Neuron (in vitro differentiated cells): Measurements from ENCODE around the gene AMACR.
"Not testable (repeated sequence)": the region's sequence is repeated elsewhere in the genome, so short reads cannot be mapped to it uniquely, and the experiment has no call there.

Source experiments
- H2AFZ ChIP-seq: one replicate; pipeline ENCODE4 v1.6.1; 2013; ENCODE audit warnings: low read depth, mild to moderate bottlenecking, inconsistent platforms, low read length, moderate library complexity
- H3K27me3 ChIP-seq: one replicate; pipeline ENCODE4 v1.6.1; 2013; ENCODE audit warnings: low read length; ENCODE audit not compliant: insufficient read depth
- H3K36me3 ChIP-seq: one replicate; pipeline ENCODE4 v1.6.1; 2013; ENCODE audit warnings: low read length; ENCODE audit not compliant: insufficient read depth
- H3K4me1 ChIP-seq: one replicate; pipeline ENCODE4 v1.6.1; 2013; ENCODE audit warnings: low read length; ENCODE audit not compliant: insufficient read depth
- H3K4me3 ChIP-seq: 2 replicates; pipeline ENCODE4 v1.5.1; 2013; ENCODE audit warnings: mild to moderate bottlenecking, low read length, moderate library complexity
- H3K9me3 ChIP-seq: one replicate; pipeline ENCODE4 v1.6.1; 2013; ENCODE audit warnings: low read length

The AMACR gene

GRCh38 chr5:34012791-34013190 is 4.9 kb upstream of the AMACR start:
- H3K4me1 ChIP-seq, result peaks cover 9% of the 10 kb centered on the region
- no peaks in the 10 kb centered on the region for H3K27me3 ChIP-seq
- no peak overlapping the region for H2AFZ ChIP-seq
- no peaks in the 10 kb centered on the region for H3K36me3 ChIP-seq
- H3K9me3 ChIP-seq, result no peaks in the 10 kb centered on the region
- no peak overlapping the region for H3K4me3 ChIP-seq

- no peak overlapping the region for H2AFZ ChIP-seq
- H3K27me3 ChIP-seq, result no peaks in the 10 kb centered on the region
- H3K4me1 ChIP-seq, result peaks cover 15% of the 10 kb centered on the region
- no peak overlapping the region for H3K4me3 ChIP-seq
- no peaks in the 10 kb centered on the region for H3K9me3 ChIP-seq
- H3K36me3 ChIP-seq, result no peaks in the 10 kb centered on the region
Observed at GRCh38 chr5:34011536-34011935, 3.7 kb upstream of the AMACR start.

GRCh38 chr5:34010146-34010545 is 2.3 kb upstream of the AMACR start:
- H3K36me3 ChIP-seq, H3K27me3 ChIP-seq, H3K9me3 ChIP-seq, H3K4me3 ChIP-seq, H2AFZ ChIP-seq: not testable (repeated sequence)
- peaks cover 15% of the 10 kb centered on the region for H3K4me1 ChIP-seq

- Histone ChIP-seq H3K27me3 (no peaks in the 10 kb centered on the region), H3K36me3 (no peaks in the 10 kb centered on the region), H3K4me3 (no peak overlapping the region), H3K9me3 (no peaks in the 10 kb centered on the region), H2AFZ (peak overlapping the region; percentile 76), H3K4me1 (peaks cover 15% of the 10 kb centered on the region)
Observed at GRCh38 chr5:34009610-34010009, 1.8 kb upstream of the AMACR start.

GRCh38 chr5:34008802-34009201 is 952 bp upstream of the AMACR start:
- Histone ChIP-seq H3K36me3 (peaks cover 6% of the 10 kb centered on the region), H3K9me3 (no peaks in the 10 kb centered on the region), H3K4me3 (peak overlapping the region; percentile 64), H3K27me3 (no peaks in the 10 kb centered on the region), H2AFZ (peak overlapping the region; percentile 76), H3K4me1 (peaks cover 16% of the 10 kb centered on the region)

- H3K4me3 ChIP-seq, result peak overlapping the region; percentile 64
- peak overlapping the region; percentile 20 for H2AFZ ChIP-seq
- H3K27me3 ChIP-seq, result no peaks in the 10 kb centered on the region
- H3K9me3 ChIP-seq, result no peaks in the 10 kb centered on the region
- peaks cover 10% of the 10 kb centered on the region for H3K36me3 ChIP-seq
- H3K4me1 ChIP-seq, result peaks cover 32% of the 10 kb centered on the region
Observed at GRCh38 chr5:34007201-34007620, 639 bp downstream of the AMACR start.

- Histone ChIP-seq H3K36me3 (peaks cover 10% of the 10 kb centered on the region), H3K4me1 (peaks cover 44% of the 10 kb centered on the region), H3K9me3 (no peaks in the 10 kb centered on the region), H2AFZ (no peak overlapping the region), H3K4me3 (no peak overlapping the region), H3K27me3 (no peaks in the 10 kb centered on the region)
Observed at GRCh38 chr5:34005681-34006080, 2.2 kb downstream of the AMACR start.

GRCh38 chr5:34005211-34005610 is 2.6 kb downstream of the AMACR start:
- Histone ChIP-seq H2AFZ (no peak overlapping the region), H3K36me3 (peaks cover 10% of the 10 kb centered on the region), H3K4me1 (peaks cover 44% of the 10 kb centered on the region), H3K27me3 (no peaks in the 10 kb centered on the region), H3K4me3 (no peak overlapping the region), H3K9me3 (no peaks in the 10 kb centered on the region)

GRCh38 chr5:34003941-34004340 is 3.9 kb downstream of the AMACR start:
- no peak overlapping the region for H2AFZ ChIP-seq
- no peaks in the 10 kb centered on the region for H3K9me3 ChIP-seq

GRCh38 chr5:34002629-34003328 is 5.1 kb downstream of the AMACR start:
- H3K27me3 ChIP-seq, result no peaks in the 10 kb centered on the region
- H3K9me3 ChIP-seq, result no peaks in the 10 kb centered on the region
- H3K36me3 ChIP-seq, result peaks cover 14% of the 10 kb centered on the region
- no peak overlapping the region for H2AFZ ChIP-seq
- H3K4me3 ChIP-seq, result no peak overlapping the region
- peaks cover 35% of the 10 kb centered on the region for H3K4me1 ChIP-seq

More at GRCh38 chr5:34003941-34004340, 3.9 kb downstream of the AMACR start:
- Histone ChIP-seq H3K4me3 (no peak overlapping the region), H3K4me1 (peaks cover 38% of the 10 kb centered on the region), H3K36me3 (peaks cover 10% of the 10 kb centered on the region), H3K27me3 (no peaks in the 10 kb centered on the region)

- peaks cover 29% of the 10 kb centered on the region for H3K4me1 ChIP-seq
- no peaks in the 10 kb centered on the region for H3K9me3 ChIP-seq
Observed at GRCh38 chr5:34001241-34001841, 6.5 kb downstream of the AMACR start.

GRCh38 chr5:33999978-34000377 is 7.9 kb downstream of the AMACR start:
- Histone ChIP-seq H3K4me3 (no peak overlapping the region), H3K4me1 (peaks cover 29% of the 10 kb centered on the region), H2AFZ (no peak overlapping the region), H3K9me3 (no peaks in the 10 kb centered on the region), H3K27me3 (no peaks in the 10 kb centered on the region), H3K36me3 (peaks cover 17% of the 10 kb centered on the region)

More at GRCh38 chr5:34001241-34001841, 6.5 kb downstream of the AMACR start:
- Histone ChIP-seq H3K36me3 (peaks cover 15% of the 10 kb centered on the region), H3K27me3 (no peaks in the 10 kb centered on the region), H3K4me3 (no peak overlapping the region), H2AFZ (no peak overlapping the region)

- H3K4me1 ChIP-seq, result peaks cover 15% of the 10 kb centered on the region
- no peak overlapping the region for H2AFZ ChIP-seq
- H3K36me3 ChIP-seq, result peaks cover 17% of the 10 kb centered on the region
- no peak overlapping the region for H3K4me3 ChIP-seq
- no peaks in the 10 kb centered on the region for H3K27me3 ChIP-seq
- no peaks in the 10 kb centered on the region for H3K9me3 ChIP-seq
Observed at GRCh38 chr5:33997331-33997983, 10.4 kb downstream of the AMACR start.
